Stimulated activated CD8-positive, alpha-beta memory T cell treated with anti-CD3 and anti-CD28 coated beads, Interleukin-7, amount 100 ng/mL, for 4 hours (primary cell): ENCODE measurements around the gene TSSK1B.
"Not testable (repeated sequence)": the region's sequence is repeated elsewhere in the genome, so short reads cannot be mapped to it uniquely, and the experiment has no call there.

Experiments used
- DNase-seq, 2 donors: peaks; one replicate each; pipeline ENCODE4 v3.0.0-alpha.2; 2020; ENCODE audit warnings: low read depth in 2 of 2

Gene TSSK1B, protein sequence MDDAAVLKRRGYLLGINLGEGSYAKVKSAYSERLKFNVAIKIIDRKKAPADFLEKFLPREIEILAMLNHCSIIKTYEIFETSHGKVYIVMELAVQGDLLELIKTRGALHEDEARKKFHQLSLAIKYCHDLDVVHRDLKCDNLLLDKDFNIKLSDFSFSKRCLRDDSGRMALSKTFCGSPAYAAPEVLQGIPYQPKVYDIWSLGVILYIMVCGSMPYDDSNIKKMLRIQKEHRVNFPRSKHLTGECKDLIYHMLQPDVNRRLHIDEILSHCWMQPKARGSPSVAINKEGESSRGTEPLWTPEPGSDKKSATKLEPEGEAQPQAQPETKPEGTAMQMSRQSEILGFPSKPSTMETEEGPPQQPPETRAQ

DNA sequence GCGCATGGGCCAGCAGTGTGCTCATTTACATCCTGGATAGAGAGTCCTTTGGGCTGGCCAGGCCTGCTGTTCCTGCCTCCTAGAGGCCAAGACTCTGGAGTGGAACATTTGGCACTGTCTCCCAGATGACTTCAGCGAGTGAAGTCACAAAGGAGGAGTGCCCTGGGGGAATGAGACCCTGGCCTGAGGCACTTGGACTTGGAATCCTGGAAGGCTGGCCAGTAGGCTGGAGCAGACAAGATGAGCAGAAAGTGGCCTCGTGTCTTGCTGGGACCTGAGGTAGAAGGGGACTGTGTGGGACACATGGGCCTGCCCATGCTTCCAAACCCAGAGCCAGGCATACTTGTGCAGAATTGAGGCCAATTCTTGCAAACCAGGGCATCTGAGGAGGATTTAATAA, at the start of gene TSSK1B:
Gene TSSK1B, minus strand, starts transcription at position 101 of the 400 bp plus-strand sequence. CDS start 150 bp downstream, outside the sequence.
- no peak for DNase-seq

DNA sequence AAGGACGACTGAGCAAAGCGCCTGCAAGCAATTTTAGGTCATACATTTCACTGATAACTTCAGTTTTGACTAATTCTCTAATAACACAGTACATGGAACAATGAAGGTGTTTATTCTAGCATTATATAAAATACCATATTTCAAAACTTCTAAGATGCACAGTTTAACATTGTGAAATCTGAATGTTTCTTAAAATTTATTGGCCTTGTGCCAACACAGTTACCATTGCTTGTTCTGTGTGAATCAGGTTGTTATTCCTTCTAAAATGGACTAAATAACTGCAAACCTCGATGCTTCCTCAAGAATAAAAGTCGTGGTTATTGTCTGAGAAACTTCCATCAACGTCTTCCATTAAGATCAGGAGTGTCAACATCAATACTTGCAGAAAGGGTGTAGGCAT, 45.5 kb upstream of the TSSK1B start:
- no peak for DNase-seq

DNA sequence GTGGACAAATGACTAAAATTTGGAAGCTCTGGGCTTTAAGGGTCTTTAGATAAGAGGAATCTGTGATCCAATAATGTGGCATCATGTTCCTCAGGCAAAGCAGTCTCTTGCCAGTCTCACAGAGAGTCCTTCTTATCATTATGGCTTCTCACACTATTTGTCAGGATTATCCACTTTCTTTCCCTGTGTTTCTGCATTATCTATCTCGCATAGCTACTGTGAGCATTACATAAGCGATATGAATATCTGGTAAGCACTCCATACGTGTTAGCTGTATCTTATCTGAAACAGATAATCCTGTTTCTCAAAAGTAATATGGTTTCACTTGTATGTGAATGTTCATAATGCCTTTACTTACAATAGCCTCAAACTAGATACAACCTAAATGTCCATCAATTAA, 43.9 kb upstream of the TSSK1B start:
- DNase-seq: no peak

DNA sequence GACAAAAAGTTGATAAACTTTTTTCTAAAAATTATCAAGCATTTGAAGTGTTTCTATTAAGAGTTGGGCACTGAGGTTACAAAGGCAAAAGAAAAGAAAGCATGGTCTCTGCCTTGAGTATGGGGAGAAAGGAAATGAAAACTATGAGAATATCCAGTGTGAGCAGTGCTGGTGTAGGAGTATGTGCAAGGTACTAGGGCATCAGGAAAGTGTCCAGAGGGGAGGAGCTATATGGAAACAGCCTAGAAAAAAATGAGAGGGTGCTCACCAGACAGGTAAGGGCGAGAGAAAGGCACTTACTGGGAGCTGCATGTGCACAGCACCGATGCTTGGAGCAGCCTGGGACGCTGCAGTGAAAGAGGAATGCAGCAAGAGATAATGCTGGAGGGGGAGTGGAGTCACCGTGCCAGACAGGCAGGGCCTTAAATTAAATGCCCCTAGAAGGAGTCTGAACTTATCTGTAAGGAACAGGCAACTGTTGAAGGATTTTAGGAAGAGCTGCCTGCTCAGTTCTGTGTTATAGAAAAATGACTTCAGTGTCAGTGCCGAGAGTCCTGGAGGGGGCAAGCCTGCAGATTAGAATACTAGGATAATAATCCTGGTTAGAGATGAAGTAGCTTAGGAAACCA, 39.4 kb upstream of the TSSK1B start:
- DNase-seq: no peak

DNA sequence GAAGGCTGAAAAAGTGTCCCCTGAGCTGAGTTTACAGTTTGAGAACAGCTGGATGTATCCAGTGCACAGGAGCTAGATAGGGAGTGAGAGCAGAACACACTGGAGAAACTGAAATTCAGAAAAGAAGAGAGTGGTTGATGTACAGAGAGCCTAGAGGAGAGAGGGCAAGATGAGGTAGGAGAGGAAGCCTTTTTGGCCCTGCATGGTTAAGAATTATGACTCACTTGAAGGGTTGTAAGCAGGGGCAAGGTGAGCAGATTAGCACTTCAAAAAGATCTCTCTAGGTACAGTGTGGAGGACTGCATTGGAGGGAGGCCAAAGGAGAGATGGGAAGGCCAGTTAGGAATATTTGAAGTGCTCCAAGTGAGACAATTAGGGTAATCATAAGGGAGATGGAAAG, 28.2 kb upstream of the TSSK1B start:
- no peak for DNase-seq

DNA sequence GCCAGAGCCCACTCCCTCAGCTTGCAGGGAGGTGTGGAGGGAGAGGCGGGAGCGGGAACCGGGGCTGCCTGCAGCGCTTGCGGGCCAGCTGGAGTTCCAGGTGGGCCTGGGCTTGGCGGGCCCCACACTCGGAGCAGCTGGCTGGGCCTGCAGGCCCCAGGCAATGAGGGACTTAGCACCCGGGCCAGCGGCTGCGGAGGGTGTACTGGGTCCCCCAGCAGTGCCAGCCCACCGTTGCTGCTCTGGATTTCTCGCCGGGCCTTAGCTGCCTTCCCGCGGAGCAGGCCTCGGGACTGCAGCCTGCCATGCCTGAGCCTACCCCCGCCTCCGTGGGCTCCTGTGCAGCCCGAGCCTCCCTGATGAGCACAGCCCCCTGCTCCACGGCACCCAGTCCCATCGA, 22.3 kb upstream of the TSSK1B start:
- not testable (repeated sequence) for DNase-seq

DNA sequence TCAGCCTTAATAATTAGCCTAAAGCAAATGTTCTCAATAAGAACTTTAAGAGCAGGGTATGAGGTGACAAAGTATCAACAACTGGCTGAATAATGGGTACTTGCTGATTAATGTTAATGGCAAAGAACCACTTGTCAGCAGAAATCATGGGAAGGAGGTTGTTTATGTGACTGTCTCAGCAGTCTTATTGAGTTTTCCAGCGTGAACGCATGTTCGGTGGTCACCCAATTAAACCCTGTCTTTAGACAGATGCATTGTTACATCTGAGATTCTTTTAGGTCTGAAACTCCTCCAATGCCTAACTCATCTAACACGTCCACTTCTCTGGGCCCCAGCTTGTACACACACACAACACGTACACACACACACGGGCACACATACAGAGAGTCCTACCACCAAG, 18.2 kb upstream of the TSSK1B start:
- no peak for DNase-seq

DNA sequence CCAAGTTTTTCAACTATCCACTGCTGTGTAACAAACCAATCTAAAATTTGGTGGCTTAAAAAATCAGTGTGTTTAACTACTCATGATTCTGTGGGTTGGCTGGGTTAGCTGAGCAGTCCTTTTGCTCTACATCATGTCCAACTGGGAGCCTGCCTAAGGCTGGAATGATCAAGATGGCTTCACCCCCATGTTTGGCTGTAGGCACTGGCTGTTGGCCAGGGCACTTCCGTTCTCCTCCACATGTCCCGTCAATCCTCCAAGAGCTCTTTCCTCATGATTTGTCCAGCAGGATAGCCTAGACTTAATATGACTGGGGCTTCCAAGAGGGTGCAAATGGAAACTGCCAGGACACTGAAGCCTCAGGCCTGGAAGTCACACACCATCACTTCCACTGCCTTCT, 17.0 kb upstream of the TSSK1B start:
- DNase-seq: no peak

DNA sequence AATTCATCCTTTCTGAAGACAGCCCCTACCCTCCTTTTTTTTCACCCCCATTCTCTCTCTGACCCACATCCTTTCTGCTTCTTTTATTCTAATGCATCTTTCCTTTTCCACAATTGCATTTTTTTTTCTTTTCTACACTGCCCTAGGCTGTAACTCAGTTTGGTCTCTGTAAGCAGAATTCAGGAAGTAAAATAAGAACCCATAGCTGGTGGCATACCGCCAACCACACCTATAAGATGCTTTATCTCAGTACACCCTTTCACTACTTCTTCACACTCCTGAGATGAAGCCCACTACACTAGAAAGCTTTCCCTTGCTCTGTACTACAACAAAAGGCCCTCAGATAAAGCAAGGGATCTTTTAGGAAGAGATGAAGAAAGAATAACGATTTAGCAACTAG, 16.1 kb upstream of the TSSK1B start:
- no peak for DNase-seq

DNA sequence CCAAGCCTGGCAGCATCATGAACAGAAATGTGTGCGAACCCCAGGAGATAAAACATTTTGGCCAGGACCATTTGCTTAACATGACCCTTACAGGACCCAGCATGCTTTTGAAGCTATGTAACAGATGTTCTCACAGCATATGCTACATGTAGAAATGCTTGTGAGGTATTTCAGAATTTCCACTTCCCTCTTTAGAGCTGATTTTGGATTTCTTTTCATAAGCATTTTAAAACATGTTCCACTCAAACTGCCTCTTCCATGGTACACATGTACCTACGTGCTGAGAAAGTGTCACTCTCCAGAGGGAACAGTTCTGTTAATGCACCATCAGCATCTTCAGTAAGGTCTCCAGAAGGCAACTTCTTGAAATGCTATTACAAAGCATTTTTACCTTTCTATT, 15.7 kb upstream of the TSSK1B start:
- no peak for DNase-seq

DNA sequence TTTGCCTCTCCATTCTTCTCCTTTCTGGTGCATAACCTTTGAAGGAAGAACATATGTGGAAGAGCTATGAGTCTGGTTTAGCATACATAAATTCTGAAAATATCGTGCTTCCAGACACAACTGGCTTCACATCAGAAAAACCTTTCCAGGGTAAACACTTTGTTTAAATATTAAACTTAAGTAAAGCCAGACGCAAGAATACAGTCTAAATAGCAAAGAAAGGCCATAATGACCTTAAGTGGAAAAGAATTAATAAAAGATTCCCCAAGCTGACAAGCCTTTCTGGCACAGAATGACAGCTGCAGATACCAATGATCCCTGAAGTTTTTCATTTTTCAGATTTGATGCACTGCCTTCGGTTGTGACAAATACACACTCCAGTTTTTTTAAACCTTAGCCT, 13.5 kb upstream of the TSSK1B start:
- no peak for DNase-seq

DNA sequence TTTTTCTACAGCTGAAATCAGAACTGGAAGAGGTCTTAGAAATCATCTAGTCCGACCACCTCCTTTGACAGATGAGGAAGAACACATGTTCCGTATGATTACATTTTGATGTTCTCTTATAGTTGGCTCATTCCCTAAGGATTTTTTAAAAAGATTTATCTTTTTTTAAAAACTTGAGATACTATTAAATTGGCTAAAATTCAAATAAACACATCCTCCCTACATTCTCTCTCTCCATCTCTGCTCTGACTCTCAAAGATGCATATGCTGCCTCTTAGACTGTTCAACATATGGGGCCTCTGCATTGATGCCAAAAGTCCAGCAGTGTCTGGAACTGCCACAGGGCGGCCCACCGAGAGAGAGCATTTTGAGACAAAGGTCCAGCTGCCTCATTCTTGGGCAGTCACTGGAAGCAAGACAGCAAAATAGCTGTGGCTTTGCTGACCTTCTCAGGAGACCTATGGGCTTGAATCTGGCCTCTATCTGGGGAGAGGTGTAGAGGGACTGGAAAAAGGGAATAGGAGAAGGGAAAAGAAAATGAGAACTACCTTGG, 12.8 kb upstream of the TSSK1B start:
- no peak for DNase-seq

DNA sequence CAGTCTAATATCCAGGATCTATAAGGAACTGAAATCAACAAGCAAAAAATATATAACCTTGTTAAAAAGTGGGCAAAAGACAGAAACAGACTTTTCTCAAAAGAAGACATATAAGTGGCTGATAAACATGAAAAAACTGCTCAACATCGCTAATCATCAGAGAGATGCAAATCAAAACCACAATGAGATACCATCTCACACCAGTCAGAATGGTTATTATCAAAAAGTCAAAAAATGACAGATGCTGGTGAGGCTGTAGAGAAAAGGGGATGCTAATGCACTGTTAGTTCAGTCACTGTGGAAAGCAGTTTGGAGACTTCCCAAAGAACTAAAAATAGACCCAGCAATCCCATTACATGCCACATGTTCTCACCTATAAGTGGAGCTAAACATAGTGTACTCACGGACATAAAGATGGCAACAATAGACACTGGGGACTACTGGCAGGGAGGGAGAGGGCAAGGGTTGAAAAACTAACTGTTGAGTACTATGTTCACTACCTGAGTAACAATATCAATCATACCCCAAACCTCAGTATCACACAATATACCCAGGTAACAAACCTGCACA, 11.7 kb upstream of the TSSK1B start:
- DNase-seq: no peak

DNA sequence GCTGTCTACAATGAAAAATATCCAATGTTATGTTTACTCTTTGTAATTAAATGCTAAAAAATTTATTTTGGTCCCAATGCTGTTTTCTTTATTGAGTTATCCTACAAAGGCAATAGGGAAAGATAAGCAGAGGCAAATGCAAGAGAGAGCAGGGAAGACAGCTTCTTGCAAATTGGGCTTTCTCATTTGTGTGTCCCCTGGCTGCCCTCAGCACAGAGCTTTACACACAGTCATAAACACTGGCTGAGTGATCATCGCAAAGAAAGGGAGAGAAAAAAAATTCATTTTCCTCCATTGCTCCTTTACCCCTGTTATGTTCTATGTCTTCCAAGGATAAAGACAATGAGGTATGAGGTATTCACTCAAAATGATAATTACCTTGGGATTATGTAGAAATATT, 2.3 kb upstream of the TSSK1B start:
- no peak for DNase-seq

DNA sequence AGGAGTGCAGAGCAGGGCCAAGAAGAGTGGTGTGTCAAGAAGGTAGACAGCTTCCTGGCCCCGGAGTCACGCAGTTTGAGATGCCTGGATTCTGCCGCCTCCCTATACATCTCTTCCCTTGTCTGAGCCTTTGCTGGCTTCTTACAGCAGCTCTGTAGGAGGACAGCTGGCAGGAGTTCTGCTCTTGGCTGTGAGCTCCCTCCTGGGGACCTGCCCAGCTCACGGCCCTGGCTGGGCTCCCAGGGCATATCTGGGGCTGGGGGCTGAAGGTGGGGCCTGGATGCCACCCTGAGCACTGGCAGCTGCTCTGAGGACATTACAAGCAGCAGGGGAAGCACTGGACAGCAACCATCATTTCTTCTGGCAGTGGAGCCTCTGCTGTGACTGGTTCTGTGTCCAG, 786 bp upstream of the TSSK1B start:
- no peak for DNase-seq

DNA sequence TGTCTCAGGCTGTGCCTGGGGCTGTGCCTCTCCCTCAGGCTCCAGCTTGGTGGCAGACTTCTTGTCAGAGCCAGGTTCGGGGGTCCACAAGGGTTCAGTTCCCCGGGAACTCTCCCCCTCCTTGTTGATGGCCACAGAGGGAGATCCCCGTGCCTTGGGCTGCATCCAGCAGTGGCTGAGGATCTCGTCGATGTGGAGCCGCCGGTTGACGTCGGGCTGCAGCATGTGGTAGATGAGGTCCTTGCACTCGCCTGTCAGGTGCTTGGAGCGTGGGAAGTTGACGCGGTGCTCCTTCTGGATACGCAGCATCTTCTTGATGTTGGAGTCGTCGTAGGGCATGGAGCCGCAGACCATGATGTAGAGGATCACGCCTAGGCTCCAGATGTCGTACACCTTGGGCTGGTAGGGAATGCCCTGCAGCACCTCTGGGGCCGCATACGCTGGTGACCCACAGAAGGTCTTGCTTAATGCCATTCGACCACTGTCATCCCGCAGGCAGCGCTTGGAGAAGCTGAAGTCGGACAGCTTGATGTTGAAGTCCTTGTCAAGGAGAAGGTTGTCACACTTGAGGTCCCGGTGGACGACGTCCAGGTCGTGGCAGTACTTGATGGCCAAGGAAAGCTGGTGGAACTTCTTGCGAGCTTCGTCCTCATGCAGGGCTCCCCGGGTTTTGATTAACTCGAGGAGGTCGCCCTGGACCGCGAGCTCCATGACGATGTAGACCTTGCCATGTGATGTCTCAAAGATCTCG, 752 bp downstream of the TSSK1B start:
- no peak for DNase-seq

DNA sequence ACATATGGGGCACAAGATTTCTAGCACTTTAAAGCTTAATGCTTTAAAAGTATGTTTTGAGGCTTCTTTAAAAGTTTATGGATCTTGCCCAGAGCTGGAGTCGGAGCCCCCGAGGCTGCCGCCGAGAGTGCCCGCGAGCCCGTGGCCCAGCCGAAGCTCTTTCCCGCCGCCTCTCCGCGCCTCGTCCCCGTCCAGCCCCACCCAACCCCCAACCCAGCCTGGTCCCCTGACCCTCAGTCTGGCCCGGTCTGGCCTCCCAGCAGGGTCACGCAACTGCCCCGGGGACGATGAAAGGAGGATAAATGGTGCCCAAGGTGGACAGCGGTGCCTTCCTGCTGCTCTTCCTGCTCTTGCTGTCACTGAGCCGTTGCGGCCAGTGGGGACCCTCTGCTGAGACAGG, 1.7 kb downstream of the TSSK1B start:
- DNase-seq: no peak

DNA sequence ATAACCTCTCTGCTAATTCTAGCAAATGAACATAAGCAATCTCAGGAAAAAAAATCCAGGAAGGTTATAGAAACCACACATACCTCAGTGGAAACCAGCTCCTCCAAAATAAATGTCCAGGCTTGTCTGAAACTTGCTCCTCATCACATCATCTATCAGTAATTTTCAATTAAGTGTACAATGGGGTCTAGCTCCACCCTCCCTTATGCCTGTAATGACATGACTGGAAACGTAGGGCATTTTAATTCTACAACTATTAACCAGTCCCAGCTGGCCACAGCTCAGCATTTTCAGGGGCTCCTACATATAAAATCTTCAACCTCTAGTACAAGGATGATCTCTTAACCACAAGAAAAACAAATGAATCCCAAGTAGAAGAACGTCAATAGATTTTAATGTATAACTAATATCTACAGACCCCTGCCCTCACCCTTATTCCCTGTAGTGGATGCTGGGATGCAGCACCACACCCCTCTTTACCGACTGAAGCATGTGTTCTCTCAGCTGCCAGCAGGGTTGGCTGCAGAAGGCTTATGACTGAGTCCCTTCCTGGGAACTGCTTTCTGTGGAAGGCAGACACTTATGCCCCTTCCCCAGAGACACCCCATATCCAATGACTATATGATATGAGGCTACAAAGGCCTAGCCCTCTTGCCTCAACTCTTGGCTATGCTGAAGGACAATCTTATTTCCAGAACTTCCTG, 6.8 kb downstream of the TSSK1B start:
- no peak for DNase-seq

DNA sequence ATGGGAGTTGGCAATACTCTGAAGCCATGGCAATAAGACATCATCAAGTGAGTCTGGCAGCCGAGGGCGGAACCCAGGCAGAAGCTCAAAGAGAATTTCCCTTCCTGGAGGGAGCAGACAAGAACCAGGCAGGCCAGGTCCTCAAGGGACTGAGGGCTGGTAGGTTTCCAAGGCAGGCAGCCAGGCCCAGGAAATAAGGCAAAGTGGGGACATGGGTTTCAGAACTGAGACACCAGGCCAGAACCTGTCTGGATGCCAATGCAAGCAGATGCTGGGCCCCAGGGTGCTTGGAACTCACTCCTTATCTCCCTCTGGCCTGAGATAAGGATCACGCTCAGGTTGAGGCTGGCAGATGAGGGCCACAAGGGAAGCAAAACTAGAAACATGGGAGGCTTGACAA, 8.9 kb downstream of the TSSK1B start:
- DNase-seq: no peak

DNA sequence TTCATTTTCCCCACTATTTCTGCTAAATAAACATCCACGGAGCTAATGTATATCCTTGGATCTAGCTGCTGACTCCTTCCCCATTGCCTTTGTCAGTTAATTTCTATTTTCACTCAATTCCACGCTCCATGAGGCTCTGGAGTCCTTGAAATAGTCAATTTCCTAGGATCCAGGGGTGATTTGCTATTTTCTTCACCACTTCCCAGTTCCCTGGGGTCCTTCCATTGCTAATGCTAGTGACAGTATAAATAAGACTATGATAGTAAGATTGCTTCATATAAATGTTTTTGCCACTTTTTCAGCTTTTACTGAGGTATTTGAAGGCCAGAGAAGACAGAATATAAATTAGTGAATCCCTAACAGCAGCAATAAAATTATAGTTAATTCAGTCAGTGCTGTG, 13.1 kb downstream of the TSSK1B start:
- no peak for DNase-seq

DNA sequence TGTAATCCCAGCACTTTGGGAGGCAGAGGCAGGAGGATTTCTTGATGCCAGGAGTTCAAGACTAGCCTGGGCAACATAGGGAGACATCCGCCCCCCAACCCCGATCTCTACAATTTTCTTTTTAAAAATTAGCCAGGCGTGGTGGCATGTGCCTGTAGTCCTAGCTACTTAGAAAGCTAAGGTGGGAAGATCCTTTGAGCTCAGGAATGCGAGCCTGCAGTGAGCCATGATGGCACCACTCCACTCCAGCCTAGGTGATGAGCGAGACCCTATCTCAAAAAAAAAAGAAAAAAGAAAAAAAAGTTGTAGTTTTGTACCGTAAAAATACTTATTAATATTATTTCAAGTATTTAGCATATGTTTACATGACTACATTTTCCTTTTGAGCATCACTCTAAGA, 29.3 kb downstream of the TSSK1B start:
- DNase-seq: no peak

DNA sequence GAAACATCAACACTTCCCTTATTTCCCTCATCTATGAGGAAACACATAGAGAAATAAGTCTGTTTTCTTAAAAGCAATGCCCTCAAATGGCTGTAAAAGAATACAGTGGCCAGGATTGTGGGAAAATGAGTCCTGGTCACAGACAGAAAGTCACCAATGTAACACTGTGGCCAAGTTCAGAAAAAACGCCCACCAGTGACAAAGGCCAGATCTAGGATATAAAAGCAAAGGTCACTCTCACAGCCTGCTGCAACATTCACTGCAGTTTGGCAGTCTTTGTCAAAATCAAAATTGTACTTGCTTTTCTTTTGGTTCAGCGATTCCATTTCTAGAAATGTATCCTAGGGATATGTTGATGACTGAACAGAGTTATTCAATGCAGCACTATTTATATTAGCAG, 30.5 kb downstream of the TSSK1B start:
- DNase-seq: no peak
